AG10803 (cell line): Measurements from ENCODE around the gene CPA5.

ENCODE experiments used
- DNase-seq: peaks from one replicate; pipeline ENCODE4 v3.0.0; 2010; ENCODE audit warnings: low read depth
- H3K4me3 ChIP-seq: 2 replicates; pipeline ENCODE4 v1.5.1; 2011; ENCODE audit warnings: mild to moderate bottlenecking, low read length, control low read depth
- TF ChIP-seq, protein P1 (sequence below): conservative IDR thresholded peaks from 2 replicates; pipeline ENCODE4 v1.5.1; 2011; ENCODE audit warnings: mild to moderate bottlenecking, low read length, control low read depth, inconsistent platforms

The CPA5 gene

GRCh38 chr7:130400120-130400572, 55.5 kb downstream of the CPA5 start:
- TF ChIP-seq, protein P1, sequence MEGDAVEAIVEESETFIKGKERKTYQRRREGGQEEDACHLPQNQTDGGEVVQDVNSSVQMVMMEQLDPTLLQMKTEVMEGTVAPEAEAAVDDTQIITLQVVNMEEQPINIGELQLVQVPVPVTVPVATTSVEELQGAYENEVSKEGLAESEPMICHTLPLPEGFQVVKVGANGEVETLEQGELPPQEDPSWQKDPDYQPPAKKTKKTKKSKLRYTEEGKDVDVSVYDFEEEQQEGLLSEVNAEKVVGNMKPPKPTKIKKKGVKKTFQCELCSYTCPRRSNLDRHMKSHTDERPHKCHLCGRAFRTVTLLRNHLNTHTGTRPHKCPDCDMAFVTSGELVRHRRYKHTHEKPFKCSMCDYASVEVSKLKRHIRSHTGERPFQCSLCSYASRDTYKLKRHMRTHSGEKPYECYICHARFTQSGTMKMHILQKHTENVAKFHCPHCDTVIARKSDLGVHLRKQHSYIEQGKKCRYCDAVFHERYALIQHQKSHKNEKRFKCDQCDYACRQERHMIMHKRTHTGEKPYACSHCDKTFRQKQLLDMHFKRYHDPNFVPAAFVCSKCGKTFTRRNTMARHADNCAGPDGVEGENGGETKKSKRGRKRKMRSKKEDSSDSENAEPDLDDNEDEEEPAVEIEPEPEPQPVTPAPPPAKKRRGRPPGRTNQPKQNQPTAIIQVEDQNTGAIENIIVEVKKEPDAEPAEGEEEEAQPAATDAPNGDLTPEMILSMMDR = no peak
- peak; percentile 99 for DNase-seq
- H3K4me3 ChIP-seq = no peak overlapping the region

DNA sequence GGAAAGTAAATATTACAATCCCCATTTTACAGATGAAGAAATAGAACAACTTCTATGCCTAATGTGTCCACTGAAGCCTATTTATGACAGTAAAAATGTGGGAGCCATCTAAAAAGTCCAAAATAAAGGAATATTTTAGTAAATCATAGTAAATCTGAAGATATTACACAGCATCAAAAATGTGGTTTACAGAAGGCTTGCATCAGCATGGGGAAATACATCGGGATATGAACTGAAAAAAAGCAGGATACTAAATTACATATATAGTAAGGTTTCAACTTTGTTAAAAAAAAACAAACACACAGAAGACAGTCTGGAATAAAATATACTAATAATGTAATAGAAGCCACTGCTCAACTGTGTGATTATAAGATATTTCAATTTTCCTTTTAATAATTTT, 56.5 kb downstream of the CPA5 start:
- DNase-seq = no peak
- TF ChIP-seq, protein P1 = no peak
- no peak overlapping the region for H3K4me3 ChIP-seq

DNA sequence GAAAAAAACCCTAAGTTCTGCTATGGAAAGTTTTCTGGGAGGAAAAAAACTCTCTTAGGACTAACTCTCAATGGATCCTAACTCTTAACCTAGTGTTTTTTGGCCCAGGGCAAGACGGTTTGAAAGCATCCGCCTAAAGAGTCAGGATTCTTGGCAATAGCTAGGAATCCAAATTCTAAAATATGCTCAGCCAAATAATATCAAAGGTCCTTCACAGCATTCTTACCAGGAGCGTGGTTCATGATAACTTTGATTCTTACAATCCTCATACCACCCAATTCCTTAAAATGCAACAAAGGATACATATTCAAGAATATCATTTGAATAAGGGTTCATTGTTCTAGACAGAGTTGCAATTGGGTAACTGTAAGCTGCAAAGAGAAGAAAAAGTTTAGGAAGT, 57.0 kb downstream of the CPA5 start:
- H3K4me3 ChIP-seq = no peak overlapping the region
- TF ChIP-seq, protein P1 = no peak
- DNase-seq = no peak

- no peak overlapping the region for H3K4me3 ChIP-seq
- TF ChIP-seq, protein P1 = no peak
- DNase-seq = no peak
These were observed 60.4 kb downstream of the CPA5 start for GRCh38 chr7:130405003-130405402.

GRCh38 chr7:130409067-130409711, 64.6 kb downstream of the CPA5 start:
- DNase-seq = peak; percentile 54
- no peak overlapping the region for H3K4me3 ChIP-seq
- TF ChIP-seq, protein P1 = no peak

GRCh38 chr7:130409712-130410072, 65.1 kb downstream of the CPA5 start:
- TF ChIP-seq, protein P1 = no peak
- no peak for DNase-seq
- H3K4me3 ChIP-seq = no peak overlapping the region

GRCh38 chr7:130410868-130411541, 66.4 kb downstream of the CPA5 start:
- TF ChIP-seq, protein P1 = no peak
- H3K4me3 ChIP-seq = no peak overlapping the region
- no peak for DNase-seq
